ENCODE data around the gene THEMIS. TPM values are rescaled to one million over a fixed set of nuclear protein-coding genes. Genes with fewer than 3 reads are reported as not detected.

The THEMIS gene
- total RNA-seq, 1 donor from 2014 or later: 0.08 TPM

DNA sequence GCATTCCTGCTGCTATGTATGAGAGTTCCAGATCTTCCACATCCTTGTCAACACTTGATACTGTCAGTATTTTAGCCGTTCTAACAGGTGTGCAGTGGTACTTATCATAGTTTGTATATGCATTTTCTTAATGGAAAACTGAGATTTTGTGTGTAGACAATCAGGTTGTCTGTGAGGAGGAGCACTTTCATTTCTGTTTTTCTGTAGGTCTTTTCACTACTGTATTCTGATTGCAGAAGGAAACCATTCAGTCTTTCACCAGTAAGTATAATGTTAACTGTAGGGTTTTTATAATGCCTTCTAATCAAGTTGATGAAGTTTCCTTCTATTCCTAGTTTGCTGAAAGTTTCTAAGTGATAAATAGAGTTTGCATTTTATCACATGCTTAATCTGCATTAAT, 216.4 kb downstream of the THEMIS start:
- intact Hi-C loops (cut with DNase I): no loop called here

More for the DNA sequence above, 216.4 kb downstream of the THEMIS start:
- no peak for DNase-seq (ENCODE audit: low spot score)

Measured in cardiac septum (tissue), 1 donor.